GM23338 (cell line): ENCODE measurements around the gene PEX11A.

ENCODE experiments used
- CREB1 ChIP-seq: fragments of 250-450 bp; sonication (Bioruptor Pico); IDR thresholded peaks from 2 replicates; pipeline ENCODE4 v1.5.0; 2020; ENCODE audit warnings: low read depth, mild to moderate bottlenecking, moderate library complexity
- EZH2 ChIP-seq: fragments of 200-600 bp; sonication (generic); IDR thresholded peaks from one replicate; pipeline ENCODE4 v1.8.0; 2017; ENCODE audit warnings: antibody characterized with exemption, mild to moderate bottlenecking, low read depth; ENCODE audit not compliant: unreplicated experiment
- EZH2phosphoT487 ChIP-seq: fragments of 200-600 bp; sonication (generic); IDR thresholded peaks from one replicate; pipeline ENCODE4 v1.8.1; 2018; ENCODE audit warnings: antibody characterized with exemption; ENCODE audit not compliant: unreplicated experiment
- POLR2AphosphoS5 ChIP-seq: IDR thresholded peaks from 2 replicates; pipeline ENCODE4 v1.6.1; 2016; ENCODE audit warnings: antibody characterized with exemption, low read depth
- TF ChIP-seq, protein P1 (sequence below), 2 experiments: fragments of 200-600 bp in 1 of 2; sonication (generic) in 1 of 2; conservative IDR thresholded peaks; 2 replicates each; pipeline versions ENCODE4 v1.5.1 to v1.6.1; 2016 to 2017; ENCODE audit warnings: antibody characterized with exemption in 2 of 2, low read depth in 2 of 2, mild to moderate bottlenecking in 2 of 2, moderate library complexity in 1 of 2
- TF ChIP-seq, protein P2 (sequence below): IDR thresholded peaks from one replicate; pipeline ENCODE4 v1.6.1; 2018; ENCODE audit warnings: antibody characterized with exemption; ENCODE audit not compliant: unreplicated experiment

DNA sequence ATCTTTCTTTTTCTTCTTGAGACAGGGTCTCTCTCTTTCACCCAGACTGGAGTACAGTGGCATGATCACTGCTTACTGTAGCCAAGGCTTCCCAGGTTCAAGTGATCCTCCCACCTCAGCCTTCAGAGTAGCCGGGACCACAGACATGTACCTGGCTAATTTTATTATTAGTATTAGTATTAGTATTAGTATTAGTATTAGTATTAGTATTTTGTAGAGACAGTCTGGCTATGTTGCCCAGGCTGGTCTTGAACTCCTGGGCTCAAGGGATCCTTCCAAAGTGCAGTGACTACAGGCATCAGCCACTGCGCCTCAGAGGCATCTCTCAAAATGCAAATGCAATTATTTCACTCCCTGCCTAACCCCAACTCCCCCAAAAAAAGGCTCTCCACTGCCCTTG, 37.0 kb downstream of the PEX11A start:
- no peak for TF ChIP-seq EZH2phosphoT487
- TF ChIP-seq, protein P1, sequence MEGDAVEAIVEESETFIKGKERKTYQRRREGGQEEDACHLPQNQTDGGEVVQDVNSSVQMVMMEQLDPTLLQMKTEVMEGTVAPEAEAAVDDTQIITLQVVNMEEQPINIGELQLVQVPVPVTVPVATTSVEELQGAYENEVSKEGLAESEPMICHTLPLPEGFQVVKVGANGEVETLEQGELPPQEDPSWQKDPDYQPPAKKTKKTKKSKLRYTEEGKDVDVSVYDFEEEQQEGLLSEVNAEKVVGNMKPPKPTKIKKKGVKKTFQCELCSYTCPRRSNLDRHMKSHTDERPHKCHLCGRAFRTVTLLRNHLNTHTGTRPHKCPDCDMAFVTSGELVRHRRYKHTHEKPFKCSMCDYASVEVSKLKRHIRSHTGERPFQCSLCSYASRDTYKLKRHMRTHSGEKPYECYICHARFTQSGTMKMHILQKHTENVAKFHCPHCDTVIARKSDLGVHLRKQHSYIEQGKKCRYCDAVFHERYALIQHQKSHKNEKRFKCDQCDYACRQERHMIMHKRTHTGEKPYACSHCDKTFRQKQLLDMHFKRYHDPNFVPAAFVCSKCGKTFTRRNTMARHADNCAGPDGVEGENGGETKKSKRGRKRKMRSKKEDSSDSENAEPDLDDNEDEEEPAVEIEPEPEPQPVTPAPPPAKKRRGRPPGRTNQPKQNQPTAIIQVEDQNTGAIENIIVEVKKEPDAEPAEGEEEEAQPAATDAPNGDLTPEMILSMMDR (conservative IDR thresholded peaks at IDR 0.05; ENCODE audit: low read depth in 2 of 2): no peak
- TF ChIP-seq CREB1 (CRISPR knock-in tag): no peak
- TF ChIP-seq POLR2AphosphoS5: no peak
- no peak for TF ChIP-seq EZH2
- TF ChIP-seq, protein P2, sequence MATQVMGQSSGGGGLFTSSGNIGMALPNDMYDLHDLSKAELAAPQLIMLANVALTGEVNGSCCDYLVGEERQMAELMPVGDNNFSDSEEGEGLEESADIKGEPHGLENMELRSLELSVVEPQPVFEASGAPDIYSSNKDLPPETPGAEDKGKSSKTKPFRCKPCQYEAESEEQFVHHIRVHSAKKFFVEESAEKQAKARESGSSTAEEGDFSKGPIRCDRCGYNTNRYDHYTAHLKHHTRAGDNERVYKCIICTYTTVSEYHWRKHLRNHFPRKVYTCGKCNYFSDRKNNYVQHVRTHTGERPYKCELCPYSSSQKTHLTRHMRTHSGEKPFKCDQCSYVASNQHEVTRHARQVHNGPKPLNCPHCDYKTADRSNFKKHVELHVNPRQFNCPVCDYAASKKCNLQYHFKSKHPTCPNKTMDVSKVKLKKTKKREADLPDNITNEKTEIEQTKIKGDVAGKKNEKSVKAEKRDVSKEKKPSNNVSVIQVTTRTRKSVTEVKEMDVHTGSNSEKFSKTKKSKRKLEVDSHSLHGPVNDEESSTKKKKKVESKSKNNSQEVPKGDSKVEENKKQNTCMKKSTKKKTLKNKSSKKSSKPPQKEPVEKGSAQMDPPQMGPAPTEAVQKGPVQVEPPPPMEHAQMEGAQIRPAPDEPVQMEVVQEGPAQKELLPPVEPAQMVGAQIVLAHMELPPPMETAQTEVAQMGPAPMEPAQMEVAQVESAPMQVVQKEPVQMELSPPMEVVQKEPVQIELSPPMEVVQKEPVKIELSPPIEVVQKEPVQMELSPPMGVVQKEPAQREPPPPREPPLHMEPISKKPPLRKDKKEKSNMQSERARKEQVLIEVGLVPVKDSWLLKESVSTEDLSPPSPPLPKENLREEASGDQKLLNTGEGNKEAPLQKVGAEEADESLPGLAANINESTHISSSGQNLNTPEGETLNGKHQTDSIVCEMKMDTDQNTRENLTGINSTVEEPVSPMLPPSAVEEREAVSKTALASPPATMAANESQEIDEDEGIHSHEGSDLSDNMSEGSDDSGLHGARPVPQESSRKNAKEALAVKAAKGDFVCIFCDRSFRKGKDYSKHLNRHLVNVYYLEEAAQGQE: no peak
